Measurements from ENCODE around the gene DDR2. TPM values are rescaled to one million over a fixed set of nuclear protein-coding genes. Genes with fewer than 3 reads are reported as not detected.

DDR2 gene
- polyA plus RNA-seq, 4 donors, result 17.5 to 91.3 (median 26.7) TPM

DNA sequence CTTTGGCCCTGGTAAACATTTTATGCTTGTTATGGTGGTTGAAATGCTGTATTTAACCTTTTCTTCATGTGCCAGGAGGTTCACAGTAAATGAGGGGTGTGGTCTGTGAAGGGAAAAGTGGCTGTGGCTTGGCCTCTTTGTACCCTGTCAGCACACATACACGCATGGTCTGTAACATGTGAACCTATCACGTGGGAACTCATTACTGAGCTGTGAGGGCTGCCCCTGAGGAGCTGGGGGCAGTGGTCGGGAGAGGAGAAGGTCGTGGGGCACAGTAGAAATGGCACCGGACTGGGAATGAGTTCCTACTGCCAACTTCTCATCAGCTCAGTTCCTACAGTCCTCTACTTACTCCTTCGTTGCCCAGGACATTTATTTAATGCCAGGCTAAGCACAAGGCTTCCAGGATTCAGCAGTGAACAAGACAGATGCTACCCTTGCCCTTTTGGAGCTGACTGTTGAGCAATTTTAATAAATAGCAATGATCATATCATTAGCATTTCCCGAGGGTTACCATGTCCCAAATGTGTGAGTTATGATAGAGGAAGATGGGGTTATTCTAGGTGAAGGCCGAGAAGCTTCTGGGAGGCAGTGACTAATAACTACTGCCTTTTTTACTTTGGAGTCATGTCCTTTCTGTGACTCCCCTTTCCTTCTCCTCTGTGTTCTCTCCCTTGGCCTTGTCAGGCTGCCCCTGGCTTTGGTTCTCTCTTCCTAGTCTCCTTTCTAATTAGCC, 38.8 kb downstream of the DDR2 start:
- DNase-seq (ENCODE audit: low read depth in 4 of 4, low spot score in 3 of 4), result no peak

- no peak for DNase-seq (ENCODE audit: low read depth in 4 of 4, low spot score in 3 of 4)
These were observed 39.6 kb downstream of the DDR2 start for GRCh38 chr1:162671664-162672410.

DNA sequence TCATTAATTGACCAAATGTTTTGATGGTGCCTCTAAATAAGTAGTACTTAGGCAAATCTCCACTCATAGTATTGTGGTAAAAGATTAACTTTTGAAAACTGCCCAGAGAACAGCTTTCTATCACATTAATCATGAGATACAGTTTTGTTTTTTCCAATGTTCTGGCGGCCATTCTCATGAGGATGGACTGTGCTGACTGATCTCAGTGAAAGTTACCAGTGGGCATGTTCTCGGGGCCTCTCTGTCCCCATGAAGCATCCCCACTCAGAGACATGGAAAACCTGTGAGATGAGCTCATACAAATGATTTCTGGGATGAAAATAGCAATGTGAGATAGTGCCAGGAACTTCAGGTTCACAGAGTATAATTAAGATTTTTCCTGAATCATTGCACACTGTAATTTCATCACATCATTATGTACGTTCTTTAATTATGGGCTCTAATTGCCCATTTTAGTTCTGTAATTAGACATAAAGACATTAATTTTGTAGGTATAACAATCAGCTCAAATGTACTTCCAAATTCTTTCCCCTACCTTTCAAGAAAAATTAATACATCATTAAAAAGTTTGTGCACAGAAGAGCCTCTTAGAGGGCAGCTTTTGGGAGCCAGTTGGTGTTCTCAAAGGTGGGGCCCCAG, 40.5 kb downstream of the DDR2 start:
- DNase-seq (ENCODE audit: low read depth in 4 of 4, low spot score in 3 of 4), result no peak

- DNase-seq (ENCODE audit: low read depth in 4 of 4, low spot score in 3 of 4), result no peak
These were observed 41.9 kb downstream of the DDR2 start for GRCh38 chr1:162674034-162674608.

DNA sequence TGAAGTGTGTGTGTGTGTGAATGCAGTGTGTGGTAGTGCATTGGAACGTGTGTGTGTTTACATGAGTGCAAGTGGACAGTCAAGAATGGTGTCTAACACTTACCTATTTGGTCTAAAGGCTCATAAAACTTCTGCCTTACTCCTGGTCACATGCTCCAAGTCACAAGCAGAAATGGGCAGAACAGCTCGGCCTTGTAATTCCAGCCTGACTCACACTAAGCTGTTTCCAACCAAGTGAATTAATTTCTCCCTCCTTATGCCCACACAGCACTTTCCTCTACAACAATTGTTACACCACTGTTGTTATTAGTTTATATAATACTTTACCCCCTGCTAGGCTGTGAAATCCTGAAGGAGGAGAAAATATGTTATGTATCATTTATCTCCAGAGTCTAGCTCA, 43.8 kb downstream of the DDR2 start:
- DNase-seq (ENCODE audit: low read depth in 4 of 4, low spot score in 3 of 4), result no peak

- no peak for DNase-seq (ENCODE audit: low read depth in 4 of 4, low spot score in 3 of 4)
These were observed 44.5 kb downstream of the DDR2 start for GRCh38 chr1:162676750-162677149.

DNA sequence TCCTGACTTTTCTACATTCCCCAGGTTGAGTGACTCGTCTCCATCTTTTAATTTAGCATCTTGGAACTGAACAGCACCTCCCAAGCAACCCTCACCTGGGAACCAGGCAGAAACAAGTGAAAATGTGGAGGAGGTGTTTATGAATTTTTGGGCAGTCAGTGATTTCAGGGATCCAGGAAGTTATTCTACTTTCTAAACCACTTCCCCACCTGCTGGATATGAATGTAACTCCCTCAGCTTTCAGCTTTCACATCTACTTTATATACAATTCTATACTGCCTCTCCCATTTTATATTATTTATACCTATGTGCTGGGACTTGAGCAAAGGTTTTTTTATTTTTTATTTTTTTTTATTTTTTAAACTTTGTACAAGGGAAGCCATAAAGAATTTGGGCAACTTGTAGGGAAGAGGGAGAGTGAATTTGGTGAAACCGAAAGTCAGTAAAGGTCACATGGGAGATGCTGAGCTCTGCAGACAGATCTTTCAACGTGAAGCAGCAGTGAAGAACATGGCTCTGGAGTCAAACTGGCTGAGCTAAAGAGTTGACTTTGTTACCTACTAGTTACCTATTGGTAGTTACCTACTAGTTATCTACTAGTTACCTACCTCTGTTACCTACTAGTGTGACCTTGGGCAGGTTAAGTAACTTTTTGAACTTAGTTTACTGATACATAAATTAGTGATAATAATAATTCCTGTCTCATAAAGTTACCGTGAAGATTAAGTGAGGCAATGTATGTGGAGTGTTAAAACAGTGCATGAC, 45.5 kb downstream of the DDR2 start:
- no peak for DNase-seq (ENCODE audit: low read depth in 4 of 4, low spot score in 3 of 4)

GRCh38 chr1:162678439-162678838, 46.2 kb downstream of the DDR2 start:
- no peak for DNase-seq (ENCODE audit: low read depth in 4 of 4, low spot score in 3 of 4)

GRCh38 chr1:162679298-162679697, 47.0 kb downstream of the DDR2 start:
- DNase-seq (ENCODE audit: low read depth in 4 of 4, low spot score in 3 of 4), result no peak

GRCh38 chr1:162680419-162681121, 48.3 kb downstream of the DDR2 start:
- DNase-seq (ENCODE audit: low read depth in 4 of 4, low spot score in 3 of 4), result no peak

DNA sequence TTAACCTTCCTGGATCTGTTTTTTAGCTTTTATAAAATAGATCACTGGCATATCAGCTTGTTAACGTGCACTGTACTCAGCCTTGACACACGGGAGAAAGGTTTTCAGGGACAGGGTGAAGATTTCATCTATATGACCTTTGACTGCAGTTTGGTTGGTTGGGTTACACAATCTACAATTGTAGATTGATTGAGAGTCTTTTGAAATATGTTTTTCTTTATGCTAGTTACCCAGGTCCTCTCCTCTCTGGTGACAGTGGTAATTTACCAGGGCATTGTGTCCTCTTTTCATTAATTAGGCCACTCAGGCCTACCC, 48.8 kb downstream of the DDR2 start:
- no peak for DNase-seq (ENCODE audit: low read depth in 4 of 4, low spot score in 3 of 4)

GRCh38 chr1:162682013-162682419, 49.8 kb downstream of the DDR2 start:
- no peak for DNase-seq (ENCODE audit: low read depth in 4 of 4, low spot score in 3 of 4)

GRCh38 chr1:162687870-162688269, 55.6 kb downstream of the DDR2 start:
- DNase-seq (ENCODE audit: low read depth in 4 of 4, low spot score in 3 of 4), result no peak

DNA sequence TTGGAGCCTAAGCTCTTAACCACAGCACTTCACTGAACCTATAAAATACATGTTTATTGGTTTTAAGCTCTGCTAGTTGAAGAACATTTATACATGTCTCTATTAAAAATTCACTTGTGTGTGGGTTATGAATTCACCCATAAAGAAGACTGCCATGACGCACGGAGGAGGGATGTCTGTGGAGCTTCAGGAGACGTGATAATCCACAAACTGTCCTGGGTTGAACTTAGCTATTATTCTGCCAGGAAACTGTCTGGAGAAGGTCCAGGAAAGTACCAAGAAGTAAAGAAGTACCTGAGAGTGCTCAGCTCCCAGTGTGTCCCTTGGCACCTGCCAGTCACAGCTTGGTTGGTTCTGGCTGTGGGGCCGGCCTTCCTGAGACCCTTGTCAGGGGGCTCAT, 56.3 kb downstream of the DDR2 start:
- no peak for DNase-seq (ENCODE audit: low read depth in 4 of 4, low spot score in 3 of 4)

DNA sequence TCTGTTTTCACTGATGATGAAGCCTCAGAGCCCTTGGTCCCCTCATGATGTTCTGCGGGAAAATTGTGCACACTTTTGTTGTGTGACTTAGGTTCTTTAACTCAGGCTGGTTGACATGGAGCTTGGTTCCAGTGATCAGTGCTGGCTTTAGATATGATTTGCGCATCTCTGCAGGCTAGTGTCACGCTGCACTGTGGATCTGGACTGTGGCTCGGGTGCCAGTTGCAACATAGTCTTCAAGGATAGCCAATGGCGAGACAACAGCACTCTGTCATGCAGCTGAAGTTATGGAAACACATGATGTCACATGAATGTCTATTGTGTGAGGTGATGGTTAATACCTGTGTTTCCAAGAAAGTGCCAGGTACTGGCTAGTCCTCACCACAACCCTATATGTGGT, 56.7 kb downstream of the DDR2 start:
- DNase-seq (ENCODE audit: low read depth in 4 of 4, low spot score in 3 of 4), result no peak

GRCh38 chr1:162689745-162690671, 57.7 kb downstream of the DDR2 start:
- DNase-seq (ENCODE audit: low read depth in 4 of 4, low spot score in 3 of 4), result no peak

GRCh38 chr1:162690672-162691434, 58.6 kb downstream of the DDR2 start:
- DNase-seq (ENCODE audit: low read depth in 4 of 4, low spot score in 3 of 4), result no peak

DNA sequence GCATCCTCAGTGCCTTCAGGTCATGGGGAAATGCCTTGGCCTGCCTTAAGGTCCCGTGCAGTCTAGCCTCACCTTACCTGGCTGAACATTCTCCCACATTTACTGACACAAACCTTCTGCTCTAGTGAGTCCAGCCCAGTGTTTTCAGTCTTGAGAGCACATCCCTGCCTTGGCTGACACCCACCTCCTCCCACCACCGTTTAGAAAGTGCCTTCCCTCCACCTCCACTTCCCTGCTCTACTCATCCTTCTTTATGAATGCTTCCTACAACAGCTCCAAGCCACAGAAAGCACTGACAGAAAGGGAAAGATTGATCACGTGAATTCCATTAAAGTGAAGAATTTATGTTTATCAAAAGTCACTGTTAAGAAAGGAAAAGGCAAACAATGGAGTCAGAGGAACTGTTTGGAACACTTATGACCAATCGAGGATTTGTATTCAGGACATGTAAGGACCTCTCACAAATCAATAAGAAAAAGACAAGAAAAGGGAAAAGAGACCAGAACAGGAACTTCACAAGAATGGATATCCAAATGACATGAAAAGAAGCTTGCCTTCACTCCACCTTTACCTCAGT, 59.8 kb downstream of the DDR2 start:
- no peak for DNase-seq (ENCODE audit: low read depth in 4 of 4, low spot score in 3 of 4)

Data from left renal pelvis (tissue), 4 donors.